Testis (tissue), 3 donors: ENCODE data around the gene PDHX. TPM values are rescaled to one million over a fixed set of nuclear protein-coding genes. Genes with fewer than 3 reads are reported as not detected.
A peak's percentile ranks its signal among the peaks of the same experiment; 100 is the strongest.

Experiments used
- DNase-seq: peaks from one replicate; pipeline ENCODE4 v3.0.0-alpha.2; 2019
- H3K27ac ChIP-seq, 2 donors: fragments of 200-600 bp; sonication (generic); one replicate each; pipeline ENCODE4 v1.5.1; 2019
- H3K27me3 ChIP-seq: fragments of 200-600 bp; sonication (generic); one replicate; pipeline ENCODE4 v1.5.1; 2019
- H3K36me3 ChIP-seq: fragments of 200-600 bp; sonication (generic); one replicate; pipeline ENCODE4 v1.5.1; 2017; ENCODE audit warnings: low read depth; ENCODE audit errors: missing control alignments
- H3K4me1 ChIP-seq: fragments of 200-600 bp; sonication (generic); one replicate; pipeline ENCODE4 v1.5.1; 2019
- H3K4me3 ChIP-seq, 2 donors: fragments of 200-600 bp; sonication (generic); one replicate each; pipeline ENCODE4 v1.5.1; 2017 to 2019
- H3K9me3 ChIP-seq: fragments of 200-600 bp; sonication (generic); one replicate; pipeline ENCODE4 v1.5.1; 2017
- POLR2A ChIP-seq: fragments of 450-650 bp; IDR thresholded peaks from one replicate; pipeline ENCODE4 v1.6.1; 2017; ENCODE audit warnings: antibody characterized with exemption, mild to moderate bottlenecking, moderate library complexity
- WGBS, 2 donors: methylation state at CpG; one replicate each; pipeline ENCODE4 v1.1.5; 2018; 5-methylcytosine and 5-hydroxymethylcytosine counted together
- intact Hi-C: fragments of 100-400 bp; cut with DNase I; formaldehyde crosslinking; loops from one replicate; pipeline ENCODE4 v1.15.1; 2023; ENCODE audit warnings: low total_unique reads
- polyA plus RNA-seq: library from polyadenylated mRNA; stranded (reverse); fragments of 350-450 nt; fragmentation: Illumina TruSeq; extraction: RNeasy Lipid Tissue Mini Kit (QIAGEN cat#74804); gene quantifications from one replicate; pipeline ENCODE4 v1.2.3, GENCODE V29; 2014; ENCODE audit warnings: low read depth, low replicate concordance; ENCODE audit not compliant: insufficient read depth
- total RNA-seq, 2 donors: library from RNA; depleted of rRNA; stranded (reverse); fragments of >200 nt; gene quantifications; one replicate each; pipeline ENCODE4 v1.2.3, GENCODE V29; 2016
- TF ChIP-seq, protein P1 (sequence below), 3 experiments: fragments of 450-650 bp in 2 of 3; fragments of 200-600 bp in 1 of 3; sonication (generic) in 1 of 3; IDR thresholded peaks; one replicate each; pipeline ENCODE4 v1.5.1; 2016 to 2019; ENCODE audit warnings: antibody characterized with exemption in 3 of 3, mild to moderate bottlenecking in 2 of 3, moderate library complexity in 1 of 3

The PDHX gene
- total and polyA plus RNA-seq, 3 donors from 2014 or later, result 47.9 to 54.2 (median 53.5) TPM

GRCh38 chr11:34877375-34877975 lies 38.9 kb upstream of the PDHX start:
- intact Hi-C loops, result no loop called here
- Histone ChIP-seq H3K36me3 (no peaks in the 10 kb centered on the region), H3K27ac (no peak overlapping the region), H3K27me3 (no peaks in the 10 kb centered on the region), H3K4me1 (no peaks in the 10 kb centered on the region), H3K4me3 (no peak overlapping the region), H3K9me3 (no peaks in the 10 kb centered on the region)
- 85 to 91% methylated on average over 3 of the region's 3 CpGs for WGBS, 2 donors
- no peak for TF ChIP-seq POLR2A
- TF ChIP-seq, protein P1, sequence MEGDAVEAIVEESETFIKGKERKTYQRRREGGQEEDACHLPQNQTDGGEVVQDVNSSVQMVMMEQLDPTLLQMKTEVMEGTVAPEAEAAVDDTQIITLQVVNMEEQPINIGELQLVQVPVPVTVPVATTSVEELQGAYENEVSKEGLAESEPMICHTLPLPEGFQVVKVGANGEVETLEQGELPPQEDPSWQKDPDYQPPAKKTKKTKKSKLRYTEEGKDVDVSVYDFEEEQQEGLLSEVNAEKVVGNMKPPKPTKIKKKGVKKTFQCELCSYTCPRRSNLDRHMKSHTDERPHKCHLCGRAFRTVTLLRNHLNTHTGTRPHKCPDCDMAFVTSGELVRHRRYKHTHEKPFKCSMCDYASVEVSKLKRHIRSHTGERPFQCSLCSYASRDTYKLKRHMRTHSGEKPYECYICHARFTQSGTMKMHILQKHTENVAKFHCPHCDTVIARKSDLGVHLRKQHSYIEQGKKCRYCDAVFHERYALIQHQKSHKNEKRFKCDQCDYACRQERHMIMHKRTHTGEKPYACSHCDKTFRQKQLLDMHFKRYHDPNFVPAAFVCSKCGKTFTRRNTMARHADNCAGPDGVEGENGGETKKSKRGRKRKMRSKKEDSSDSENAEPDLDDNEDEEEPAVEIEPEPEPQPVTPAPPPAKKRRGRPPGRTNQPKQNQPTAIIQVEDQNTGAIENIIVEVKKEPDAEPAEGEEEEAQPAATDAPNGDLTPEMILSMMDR (IDR thresholded peaks at IDR 0.05), result no peak
- no peak for DNase-seq

- no peak for TF ChIP-seq POLR2A
- TF ChIP-seq, protein P1 (IDR thresholded peaks at IDR 0.05), result no peak
- no peak for DNase-seq
- H3K27me3 ChIP-seq, result no peaks in the 10 kb centered on the region
- intact Hi-C loops, result no loop called here
- no peaks in the 10 kb centered on the region for H3K4me1 ChIP-seq
- 90 to 96% methylated on average over 3 of the region's 3 CpGs for WGBS, 2 donors
- no peak overlapping the region for H3K27ac ChIP-seq
- no peak overlapping the region for H3K4me3 ChIP-seq
- H3K36me3 ChIP-seq, result no peaks in the 10 kb centered on the region
- no peaks in the 10 kb centered on the region for H3K9me3 ChIP-seq
These were observed 34.5 kb upstream of the PDHX start for GRCh38 chr11:34881900-34882299.

DNA sequence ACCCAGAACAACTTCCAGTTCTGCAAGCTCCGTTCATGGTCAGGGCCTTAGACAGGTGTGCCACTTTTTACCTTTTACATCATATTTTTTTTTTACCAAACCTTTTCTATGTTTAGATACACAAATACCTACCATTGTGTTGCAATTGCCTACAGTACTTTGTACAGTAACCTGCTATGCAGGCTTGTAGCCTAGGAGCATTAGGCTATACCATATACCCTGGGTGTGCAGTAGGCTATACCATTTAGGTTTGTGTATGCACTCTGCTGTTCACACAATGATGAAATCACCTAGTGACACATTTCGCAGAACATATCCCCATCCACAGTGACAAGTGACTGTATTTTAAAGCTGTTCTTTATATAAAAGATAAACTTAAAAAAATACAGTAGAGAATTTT lies 29.8 kb upstream of the PDHX start:
- no peak overlapping the region for H3K4me3 ChIP-seq
- H3K27me3 ChIP-seq, result no peaks in the 10 kb centered on the region
- WGBS, 2 donors, result 97 to 98% methylated on average over 2 of the region's 2 CpGs
- H3K36me3 ChIP-seq, result no peaks in the 10 kb centered on the region
- no peaks in the 10 kb centered on the region for H3K9me3 ChIP-seq
- H3K4me1 ChIP-seq, result no peaks in the 10 kb centered on the region
- intact Hi-C loops, result no loop called here
- no peak for TF ChIP-seq POLR2A
- TF ChIP-seq, protein P1 (IDR thresholded peaks at IDR 0.05), result no peak
- no peak for DNase-seq
- H3K27ac ChIP-seq, result no peak overlapping the region

DNA sequence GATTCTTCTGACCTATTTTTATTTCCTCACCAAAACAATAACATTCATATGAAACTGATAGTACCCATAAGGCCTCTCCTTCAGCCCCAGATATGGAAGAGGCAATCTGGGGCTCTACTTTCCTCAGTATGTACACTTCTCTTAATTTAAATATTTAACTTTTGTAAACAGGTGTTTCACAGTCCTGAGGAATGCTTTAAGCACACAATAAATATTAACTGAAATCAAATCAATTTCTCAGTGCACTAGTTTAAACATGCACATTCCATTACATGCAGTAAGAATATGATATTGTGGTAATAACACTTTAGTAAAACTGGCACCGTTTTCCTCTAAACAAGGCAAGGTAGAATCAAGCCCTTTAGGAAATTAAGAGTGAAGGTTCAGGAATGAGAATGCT lies 29.2 kb upstream of the PDHX start:
- TF ChIP-seq, protein P1 (IDR thresholded peaks at IDR 0.05), result no peak
- no peak for TF ChIP-seq POLR2A
- no peaks in the 10 kb centered on the region for H3K9me3 ChIP-seq
- no peak overlapping the region for H3K4me3 ChIP-seq
- H3K27ac ChIP-seq, result no peak overlapping the region
- H3K36me3 ChIP-seq, result no peaks in the 10 kb centered on the region
- no peaks in the 10 kb centered on the region for H3K27me3 ChIP-seq
- intact Hi-C loops, result no loop called here
- WGBS, 2 donors, result 86 to 92% methylated on average over 1 of the region's 1 CpG
- no peaks in the 10 kb centered on the region for H3K4me1 ChIP-seq
- DNase-seq, result no peak

DNA sequence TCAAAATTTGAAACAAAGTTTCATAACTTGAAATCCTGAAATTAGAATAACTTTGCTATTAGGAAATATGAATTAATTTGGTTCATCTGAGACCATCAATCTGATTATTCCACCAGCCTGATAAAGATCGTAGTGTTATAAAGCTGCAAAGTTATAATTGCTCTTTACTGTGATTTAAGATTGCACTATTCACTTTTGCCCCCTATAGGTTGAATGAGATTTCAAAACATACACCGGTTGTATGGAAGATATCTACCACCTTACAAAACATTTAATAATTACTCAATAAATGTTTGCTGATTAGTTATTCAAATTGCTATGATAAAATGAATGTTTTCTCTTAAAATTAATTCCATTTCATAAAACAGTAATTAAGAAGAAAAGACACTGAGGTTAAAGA lies 26.3 kb upstream of the PDHX start:
- no peak for DNase-seq
- intact Hi-C loops, result no loop called here
- 29 to 78% methylated on average over 2 of the region's 2 CpGs for WGBS, 2 donors

More for the DNA sequence above, 26.3 kb upstream of the PDHX start:
- Histone ChIP-seq H3K36me3 (no peaks in the 10 kb centered on the region), H3K9me3 (no peaks in the 10 kb centered on the region), H3K4me3 (no peak overlapping the region), H3K4me1 (no peaks in the 10 kb centered on the region), H3K27me3 (no peaks in the 10 kb centered on the region), H3K27ac (no peak overlapping the region)
- no peak for TF ChIP-seq POLR2A
- TF ChIP-seq, protein P1 (IDR thresholded peaks at IDR 0.05), result peak in 1 of 3 experiments; percentile 21
